GM18517 (cell line): ENCODE measurements around the gene KRTAP4-8.
"Not testable (repeated sequence)": the region's sequence is repeated elsewhere in the genome, so short reads cannot be mapped to it uniquely, and the experiment has no call there.

ENCODE experiments used
- ATAC-seq: cut with Tn5 transposase; IDR thresholded peaks from one replicate; pipeline ENCODE4 v1.9.1; 2021; ENCODE audit warnings: mild to moderate bottlenecking, moderate library complexity; ENCODE audit not compliant: unreplicated experiment

Gene KRTAP4-8

GRCh38 chr17:41108728-41109386, 10.9 kb upstream of the KRTAP4-8 start:
- not testable (repeated sequence) for ATAC-seq

DNA sequence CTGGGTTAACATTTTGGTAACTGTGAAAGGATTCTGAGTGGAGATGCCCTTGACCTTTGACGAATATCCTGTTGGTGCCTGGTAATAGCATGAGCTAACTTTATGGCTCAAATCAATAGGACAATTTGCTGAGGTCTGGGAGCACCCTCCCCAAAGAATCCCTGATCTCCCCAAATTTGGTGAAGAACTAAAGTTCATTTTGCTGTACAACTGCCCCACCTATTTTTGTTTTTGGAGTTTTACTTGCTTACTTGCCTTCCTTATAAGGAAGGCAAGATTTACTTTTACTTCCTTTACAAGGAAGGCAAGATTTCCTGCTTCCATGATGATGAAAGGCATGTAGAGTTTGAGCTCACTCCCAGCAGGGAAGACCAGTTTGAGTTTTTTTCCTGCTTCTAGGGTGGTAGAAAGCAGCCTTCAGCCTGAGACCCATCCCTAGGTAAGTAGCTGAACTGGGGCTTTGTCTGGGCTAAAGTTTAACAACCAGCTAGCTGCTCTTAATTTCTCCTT, 10.1 kb upstream of the KRTAP4-8 start:
- ATAC-seq: no peak

GRCh38 chr17:41105347-41105746, 7.4 kb upstream of the KRTAP4-8 start, which contains the start of gene KRTAP4-9:
KRTAP4-9 (plus strand) TSS chr17:41105389; CDS start chr17:41105389, 0 bp downstream.
- ATAC-seq: not testable (repeated sequence)

DNA sequence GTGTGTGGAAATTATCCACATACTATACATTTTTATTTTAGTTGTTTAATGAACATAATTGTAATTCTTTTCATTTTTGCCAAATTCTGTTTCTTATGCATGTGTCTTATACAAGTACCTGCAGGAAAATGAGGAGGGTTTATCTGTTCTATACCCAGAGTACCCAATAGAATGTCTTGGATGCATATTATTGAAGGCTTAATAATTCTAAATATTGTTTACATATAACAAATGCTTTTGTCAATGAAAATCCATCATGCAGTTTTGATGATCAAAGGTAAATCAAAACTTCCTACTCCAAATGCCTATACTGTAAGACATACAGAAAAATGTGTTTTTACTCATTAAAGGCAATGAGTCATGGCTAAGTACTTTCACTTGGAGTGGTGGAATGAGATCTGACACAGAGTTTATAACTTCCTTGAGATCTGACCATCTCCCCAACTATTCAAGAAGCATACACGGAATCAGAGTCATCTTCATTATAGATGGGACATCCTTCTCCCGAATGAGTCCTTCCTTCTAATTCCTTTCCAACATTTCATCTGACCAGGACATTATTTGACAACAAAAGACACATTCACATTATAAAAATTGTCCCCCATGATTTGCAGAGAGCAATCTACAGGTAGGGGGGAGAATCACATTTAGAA, 6.6 kb upstream of the KRTAP4-8 start:
- ATAC-seq: not testable (repeated sequence)

DNA sequence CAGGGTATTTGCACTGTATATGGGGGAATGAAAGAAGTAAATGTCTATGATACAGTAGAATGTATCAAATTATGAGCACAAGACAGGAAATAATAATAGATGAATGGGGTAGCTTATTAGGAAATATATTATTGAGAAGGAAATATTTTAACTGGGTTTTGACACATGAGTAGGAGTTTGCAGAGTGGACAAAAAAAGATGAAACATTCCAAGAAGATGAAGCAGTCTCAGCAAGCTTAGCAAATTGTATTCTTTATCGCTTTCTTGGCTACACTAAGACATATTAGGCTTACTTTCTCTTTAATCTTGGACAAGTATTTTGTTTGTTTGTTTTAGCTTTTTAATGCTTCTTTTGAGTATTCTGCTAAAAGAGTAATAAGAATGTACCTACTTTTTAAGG, 6.0 kb upstream of the KRTAP4-8 start:
- no peak for ATAC-seq

DNA sequence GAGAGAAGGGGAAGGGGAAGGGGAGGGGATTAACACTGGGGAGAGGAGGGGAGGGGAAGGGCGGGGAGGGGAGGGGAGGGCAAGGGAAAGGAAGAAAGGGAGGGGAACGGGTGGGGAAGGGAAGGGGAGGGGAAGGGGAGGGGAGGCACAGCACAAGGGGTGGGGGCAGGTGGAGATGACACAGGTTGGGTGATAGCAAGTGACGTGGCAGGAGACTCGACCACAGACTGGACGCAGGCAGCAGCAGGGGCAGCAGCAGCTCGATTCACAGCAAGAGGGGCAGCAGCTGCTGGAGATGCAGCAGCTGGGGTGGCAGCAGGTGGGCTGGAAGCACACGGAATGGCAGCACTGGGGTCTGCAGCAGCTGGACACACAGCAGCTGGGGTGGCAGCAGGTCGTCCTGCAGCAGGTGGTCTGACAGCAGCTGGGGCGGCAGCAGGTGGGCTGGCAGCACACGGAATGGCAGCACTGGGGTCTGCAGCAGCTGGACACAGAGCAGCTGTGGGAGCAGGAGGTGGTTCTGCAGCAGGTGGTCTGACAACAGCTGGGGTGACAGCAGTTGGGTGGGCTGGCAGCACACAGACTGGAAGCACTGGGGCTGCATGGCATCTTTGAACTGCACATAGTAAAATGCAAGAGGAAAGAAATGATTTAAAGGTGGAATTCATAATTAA, 3.8 kb upstream of the KRTAP4-8 start, which contains the start of gene KRTAP4-16:
KRTAP4-16 (minus strand) TSS at position 624 of the 674 bp plus-strand sequence; CDS start at position 624, 0 bp downstream.
- no peak for ATAC-seq

DNA sequence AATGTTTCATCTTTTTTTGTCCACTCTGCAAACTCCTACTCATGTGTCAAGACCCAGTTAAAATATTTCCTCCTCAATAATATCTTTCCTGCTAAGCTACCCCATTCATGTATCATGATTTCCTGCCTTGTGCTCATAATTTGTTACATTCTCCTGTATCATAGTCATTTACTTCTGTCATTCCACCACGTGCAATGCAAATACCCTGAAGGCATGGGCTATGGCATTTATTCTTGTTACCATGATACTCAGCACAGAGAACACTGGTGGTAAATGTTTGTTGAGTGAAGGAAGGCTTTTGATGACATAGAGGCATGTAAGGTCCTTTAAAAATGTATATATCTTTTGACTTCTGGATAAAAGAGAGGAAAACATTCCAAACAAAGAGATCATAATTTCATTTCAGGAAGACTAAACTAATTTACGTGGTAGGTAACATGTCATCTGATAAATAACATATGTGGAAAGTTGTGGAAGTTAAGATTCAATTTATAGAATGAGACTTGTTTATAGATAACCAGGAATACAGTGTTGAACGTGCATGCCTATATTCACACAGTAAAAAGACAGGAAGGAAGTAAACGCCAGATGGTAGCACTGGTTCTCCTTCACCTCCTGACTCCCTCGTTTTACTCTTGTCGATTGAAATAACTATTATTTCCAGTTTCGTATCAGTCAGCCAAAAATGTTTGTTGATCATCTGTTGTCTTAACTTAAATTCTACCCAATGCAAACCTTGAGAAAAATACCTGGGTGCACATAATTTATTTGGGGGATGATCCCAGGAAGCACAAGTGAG, 1.9 kb upstream of the KRTAP4-8 start:
- ATAC-seq: not testable (repeated sequence)

DNA sequence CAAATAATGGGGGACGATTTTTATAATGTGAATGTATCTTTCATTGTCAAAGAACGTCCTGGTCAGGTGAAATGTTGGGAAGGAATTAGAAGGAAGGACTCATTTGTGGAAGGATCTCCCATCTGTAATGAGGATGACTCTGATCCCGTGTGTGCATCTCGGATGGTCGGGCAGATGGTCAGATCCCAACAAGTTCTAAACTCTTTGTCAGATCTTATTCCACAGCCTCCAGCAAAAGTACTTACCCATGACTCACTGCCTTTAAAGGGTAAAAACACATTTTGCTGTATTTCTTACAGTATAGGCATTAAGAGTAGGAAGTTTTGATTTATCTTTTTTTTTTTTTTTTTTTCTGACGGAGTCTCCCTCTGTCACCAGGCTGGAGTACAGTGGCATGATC, 539 bp upstream of the KRTAP4-8 start:
- ATAC-seq: no peak

GRCh38 chr17:41096055-41096454, 1.9 kb downstream of the KRTAP4-8 start:
- no peak for ATAC-seq

- not testable (repeated sequence) for ATAC-seq
Measured at GRCh38 chr17:41088760-41089352, 9.1 kb downstream of the KRTAP4-8 start.

DNA sequence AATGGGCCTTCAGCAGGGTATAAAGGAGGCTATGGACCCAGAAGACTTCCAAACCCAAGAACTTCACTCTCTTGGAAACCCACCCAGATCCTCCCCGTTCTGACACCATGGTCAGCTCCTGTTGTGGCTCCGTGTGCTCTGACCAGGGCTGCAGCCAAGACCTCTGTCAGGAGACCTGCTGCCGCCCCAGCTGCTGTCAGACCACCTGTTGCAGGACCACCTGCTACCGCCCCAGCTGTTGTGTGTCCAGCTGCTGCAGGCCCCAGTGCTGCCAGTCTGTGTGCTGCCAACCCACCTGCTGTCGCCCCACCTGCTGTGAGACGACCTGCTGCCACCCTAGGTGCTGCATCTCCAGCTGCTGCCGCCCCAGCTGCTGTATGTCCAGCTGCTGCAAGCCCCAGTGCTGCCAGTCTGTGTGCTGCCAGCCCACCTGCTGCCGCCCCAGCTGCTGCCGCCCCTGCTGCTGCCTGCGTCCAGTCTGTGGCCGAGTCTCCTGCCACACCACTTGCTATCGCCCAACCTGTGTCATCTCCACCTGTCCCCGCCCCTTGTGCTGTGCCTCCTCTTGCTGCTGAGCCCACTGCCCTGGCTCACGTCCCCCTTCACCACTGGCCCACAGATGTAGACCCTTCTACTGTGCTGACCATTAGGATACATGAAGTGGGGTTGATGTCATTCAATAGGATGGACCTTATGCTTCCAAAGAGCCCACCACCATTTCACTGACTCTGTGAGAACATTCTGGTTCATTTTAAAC, 13.7 kb downstream of the KRTAP4-8 start, which contains the start of gene KRTAP4-7:
KRTAP4-7 (plus strand) TSS at position 51 of the 757 bp plus-strand sequence; CDS start at position 108, 57 bp downstream.
- not testable (repeated sequence) for ATAC-seq

GRCh38 chr17:41083427-41083826, 14.5 kb downstream of the KRTAP4-8 start:
- ATAC-seq: not testable (repeated sequence)

DNA sequence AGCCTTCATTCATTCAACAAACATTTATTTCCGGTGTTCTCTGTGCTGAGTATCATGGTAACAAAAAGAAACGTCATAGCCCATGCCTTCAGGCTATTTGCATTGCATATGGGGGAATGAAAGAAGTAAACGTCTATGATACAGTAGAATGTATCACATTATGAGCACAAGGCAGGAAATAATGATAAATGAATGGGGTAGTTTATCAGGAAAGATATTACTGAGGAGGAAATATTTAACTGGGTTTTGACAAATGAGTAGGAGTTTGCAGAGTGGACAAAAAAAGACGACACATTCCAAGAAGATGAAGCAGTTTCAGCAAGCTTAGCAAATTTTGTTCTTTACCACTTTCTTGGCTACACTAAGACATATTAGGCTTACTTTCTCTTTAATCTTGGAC, 15.3 kb downstream of the KRTAP4-8 start:
- ATAC-seq: no peak

- ATAC-seq: no peak
Measured at GRCh38 chr17:41076788-41077187, 21.2 kb downstream of the KRTAP4-8 start.

DNA sequence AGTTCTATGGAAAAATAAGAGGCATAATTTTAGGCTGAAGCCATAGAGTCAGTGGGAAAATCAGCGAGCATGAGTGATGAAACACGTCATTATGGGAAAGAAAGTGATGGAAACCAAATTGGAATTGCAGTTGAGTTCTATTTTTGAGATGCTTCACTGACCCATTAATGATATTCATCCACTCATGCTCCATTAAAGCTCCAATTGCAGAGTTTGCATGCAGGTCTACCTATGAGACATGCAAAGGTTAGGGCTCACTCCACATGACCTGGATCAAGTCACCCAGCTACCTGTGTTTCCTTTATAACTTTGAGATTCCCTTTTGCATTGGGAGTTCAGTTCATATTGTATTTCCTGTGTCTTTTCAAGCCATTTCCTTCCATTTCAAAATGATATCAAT, 24.3 kb downstream of the KRTAP4-8 start:
- no peak for ATAC-seq

GRCh38 chr17:41071606-41072360, 26.2 kb downstream of the KRTAP4-8 start:
- no peak for ATAC-seq

- no peak for ATAC-seq
Measured at GRCh38 chr17:41069031-41069430, 28.9 kb downstream of the KRTAP4-8 start.

DNA sequence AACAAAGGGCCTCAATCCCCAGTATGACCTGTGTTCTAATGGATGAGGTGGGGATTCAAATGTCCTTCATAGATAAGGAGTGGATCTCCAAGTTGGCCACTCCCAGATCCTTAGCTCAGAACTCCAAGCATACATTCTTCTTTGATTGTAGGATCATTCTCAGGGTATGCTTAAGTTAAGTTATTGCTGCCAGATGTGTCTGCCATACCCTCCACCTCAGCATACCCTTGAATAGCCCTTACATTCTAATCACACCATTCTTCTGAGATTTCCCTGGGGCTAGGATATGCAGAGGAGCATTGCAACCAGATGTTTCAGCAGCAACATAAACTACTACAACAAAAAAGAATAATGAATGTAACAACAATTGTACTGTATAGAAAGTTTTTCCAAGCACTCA, 30.7 kb downstream of the KRTAP4-8 start:
- no peak for ATAC-seq
